Measurements from ENCODE around the gene SERPINH1. TPM values are rescaled to one million over a fixed set of nuclear protein-coding genes. Genes with fewer than 3 reads are reported as not detected.

The SERPINH1 gene
- total RNA-seq, 1 donor from 2014 or later: 152 TPM

GRCh38 chr11:75576499-75576918 is 14.5 kb downstream of the SERPINH1 start:
- intact Hi-C loops (cut with DNase I): no loop called here
- peaks cover 14% of the 10 kb centered on the region for H3K4me1 ChIP-seq
- H3K27me3 ChIP-seq: no peaks in the 10 kb centered on the region
- TF ChIP-seq CTCF (IDR thresholded peaks at IDR 0.05): no peak
- no peak overlapping the region for H3K4me3 ChIP-seq
- DNase-seq (peak; percentile 86), ATAC-seq (peak; percentile 82)
- no peaks in the 10 kb centered on the region for H3K9me3 ChIP-seq
- H3K36me3 ChIP-seq: peaks cover 21% of the 10 kb centered on the region
- H3K27ac ChIP-seq: peak overlapping the region; percentile 70

- no peaks in the 10 kb centered on the region for H3K27me3 ChIP-seq
- H3K4me3 ChIP-seq: no peak overlapping the region
- ATAC-seq (peak; percentile 67), DNase-seq (peak; percentile 75)
- intact Hi-C loops (cut with DNase I): no loop called here
- H3K9me3 ChIP-seq: no peaks in the 10 kb centered on the region
- TF ChIP-seq CTCF (IDR thresholded peaks at IDR 0.05): peak; percentile 63
- H3K4me1 ChIP-seq: peaks cover 18% of the 10 kb centered on the region
- H3K36me3 ChIP-seq: peaks cover 14% of the 10 kb centered on the region
- peak overlapping the region; percentile 70 for H3K27ac ChIP-seq
Measured at GRCh38 chr11:75577207-75577606, 15.2 kb downstream of the SERPINH1 start.

- ATAC-seq (no peak), DNase-seq (no peak)
- Histone ChIP-seq H3K4me1 (peaks cover 26% of the 10 kb centered on the region), H3K4me3 (no peak overlapping the region), H3K27me3 (no peaks in the 10 kb centered on the region), H3K9me3 (no peaks in the 10 kb centered on the region), H3K36me3 (no peaks in the 10 kb centered on the region), H3K27ac (no peak overlapping the region)
- no peak for TF ChIP-seq CTCF (IDR thresholded peaks at IDR 0.05)
- intact Hi-C loops (cut with DNase I): no loop called here
Measured at GRCh38 chr11:75578977-75579376, 16.9 kb downstream of the SERPINH1 start.

GRCh38 chr11:75579841-75580240 is 17.8 kb downstream of the SERPINH1 start:
- Histone ChIP-seq H3K9me3 (no peaks in the 10 kb centered on the region), H3K27ac (no peak overlapping the region), H3K4me3 (no peak overlapping the region), H3K27me3 (no peaks in the 10 kb centered on the region), H3K36me3 (no peaks in the 10 kb centered on the region), H3K4me1 (peaks cover 26% of the 10 kb centered on the region)
- no peak for TF ChIP-seq CTCF (IDR thresholded peaks at IDR 0.05)
- DNase-seq: no peak
- intact Hi-C loops (cut with DNase I): no loop called here
- no peak for ATAC-seq

- DNase-seq (no peak), ATAC-seq (no peak)
- Histone ChIP-seq H3K4me3 (peak overlapping the region; percentile 68), H3K36me3 (no peaks in the 10 kb centered on the region), H3K9me3 (no peaks in the 10 kb centered on the region), H3K4me1 (peaks cover 12% of the 10 kb centered on the region), H3K27me3 (no peaks in the 10 kb centered on the region), H3K27ac (peak overlapping the region; percentile 95)
- TF ChIP-seq CTCF (IDR thresholded peaks at IDR 0.05): no peak
- intact Hi-C loops (cut with DNase I): no loop called here
Measured at GRCh38 chr11:75582506-75582894, 20.4 kb downstream of the SERPINH1 start.

All from upper lobe of right lung (tissue), 1 donor.